ENCODE measurements around the gene ATP8A2. TPM values are rescaled to one million over a fixed set of nuclear protein-coding genes. Genes with fewer than 3 reads are reported as not detected.

The ATP8A2 gene
- total and polyA plus RNA-seq, 2 of the 4 experiments (the other 2 are of a cell fraction) = 0.02 to 0.18 TPM

DNA sequence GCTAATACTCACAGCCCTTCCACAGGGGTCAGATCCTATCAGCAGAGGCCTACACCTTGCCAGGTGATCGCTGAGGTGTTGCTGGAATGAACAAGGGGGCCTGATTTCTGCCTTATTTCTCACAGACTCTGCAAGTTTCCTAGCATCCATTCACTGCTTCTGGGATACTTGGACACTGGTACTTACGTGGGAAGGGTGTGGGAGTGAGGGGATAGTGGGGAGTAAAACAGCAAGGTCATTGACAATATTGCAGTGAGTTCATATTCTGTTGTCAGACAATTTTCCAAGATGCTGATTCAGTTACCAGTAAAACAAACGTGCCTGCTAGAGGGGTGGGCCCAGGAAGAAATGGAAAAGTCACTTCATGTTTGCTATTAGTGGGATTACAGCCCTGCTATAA, 403.5 kb downstream of the ATP8A2 start:
- no peaks in the 10 kb centered on the region for H3K36me3 ChIP-seq (ENCODE audit: control insufficient read depth, insufficient read depth, low read length)
- no peaks in the 10 kb centered on the region for H3K4me1 ChIP-seq (ENCODE audit: control insufficient read depth, insufficient read depth, low read length)
- H2BK20ac ChIP-seq (ENCODE audit: low read depth, low read length) = no peak overlapping the region
- H3K23ac ChIP-seq (ENCODE audit: low read depth, low read length) = no peak overlapping the region
- H3K56ac ChIP-seq (ENCODE audit: extremely low read depth, insufficient read depth, low read length) = no peak overlapping the region
- H3K9me3 ChIP-seq (ENCODE audit: control insufficient read depth, insufficient read depth, low read length) = no peaks in the 10 kb centered on the region
- no peaks in the 10 kb centered on the region for H3K9me1 ChIP-seq (ENCODE audit: insufficient read depth, low read length)
- no peak overlapping the region for H3K9ac ChIP-seq (ENCODE audit: low read depth, low read length)
- no peak for TF ChIP-seq CHD1 (IDR thresholded peaks at IDR 0.05; ENCODE audit: low read depth, low read length)
- H3K4me2 ChIP-seq (ENCODE audit: low read depth, low read length) = no peak overlapping the region
- no peak overlapping the region for H3K27ac ChIP-seq (ENCODE audit: insufficient read depth, low read length)
- intact Hi-C loops (cut with micrococcal nuclease) (no loop called here), in situ Hi-C loops (cut with MboI; ENCODE audit: low sequenced_read_pairs) (no loop called here), dilution Hi-C loops (cut with HindIII; ENCODE audit: low sequenced_read_pairs, unreplicated experiment) (no loop called here)
- H2BK5ac ChIP-seq (ENCODE audit: low read depth, low read length, poor library complexity, severe bottlenecking) = no peak overlapping the region
- ATAC-seq (ENCODE audit: low read depth) = no peak
- BruUV-seq (replicated peaks) = no TSS peak
- no peak overlapping the region for H2BK120ac ChIP-seq (ENCODE audit: low read depth, low read length)
- H3K27me3 ChIP-seq (ENCODE audit: control insufficient read depth, insufficient read depth, low read length) = no peaks in the 10 kb centered on the region
- H4K8ac ChIP-seq (ENCODE audit: low read depth in 2 of 2, low read length in 2 of 2) = no peak overlapping the region
- CTCF ChIA-PET = no interaction called here
- H3K18ac ChIP-seq (ENCODE audit: low read depth, low read length) = no peak overlapping the region
- H4K20me1 ChIP-seq (ENCODE audit: insufficient read depth, low read length) = no peaks in the 10 kb centered on the region
- no peak overlapping the region for H3K4ac ChIP-seq (ENCODE audit: low read depth, low read length)
- no peaks in the 10 kb centered on the region for H3K79me1 ChIP-seq (ENCODE audit: low read depth in 1 of 2, low read length in 2 of 2)
- H4K5ac ChIP-seq (ENCODE audit: low read depth, low read length) = no peak overlapping the region
- no peak overlapping the region for H2AK5ac ChIP-seq (ENCODE audit: low read depth, low read length)
- DNase-seq = no peak
- H2AFZ ChIP-seq (replicated peaks; ENCODE audit: low read length, poor library complexity) = no peak overlapping the region
- WGBS, 2 experiments (ENCODE audit: extremely low coverage in 2 of 2, insufficient read length in 1 of 2) = 14% methylated on average over 2 of the region's 3 CpGs; no CpG with 5 or more reads in 1 of the 2 experiments
- POLR2A ChIA-PET (ENCODE audit: unreplicated experiment) = no interaction called here
- no peak overlapping the region for H3K14ac ChIP-seq (replicated peaks; ENCODE audit: low read depth, low read length)
- H4K91ac ChIP-seq (ENCODE audit: insufficient read depth, low read depth, low read length) = no peak overlapping the region
- no peak overlapping the region for H2AK9ac ChIP-seq (replicated peaks; ENCODE audit: low read depth, low read length, poor library complexity)
- H2BK15ac ChIP-seq (ENCODE audit: low read depth, low read length) = no peak overlapping the region
- H3K4me3 ChIP-seq (ENCODE audit: insufficient read depth, low read depth, low read length) = no peak overlapping the region
